HEK293 (cell line): ENCODE results near the gene ASB16.
A peak's percentile ranks its signal among the peaks of the same experiment; 100 is the strongest.

Source experiments
- FEZF1 ChIP-seq: fragments of 450-650 bp; formaldehyde crosslinking; IDR thresholded peaks from 2 replicates; pipeline ENCODE4 v1.5.1; 2016; ENCODE audit warnings: missing biosample characterization, missing genetic modification characterization
- GLI2 ChIP-seq: fragments of 450-650 bp; formaldehyde crosslinking; IDR thresholded peaks from 2 replicates; pipeline ENCODE4; 2017; ENCODE audit warnings: missing biosample characterization, missing genetic modification characterization, low read depth, borderline replicate concordance
- GLIS2 ChIP-seq: fragments of 450-650 bp; formaldehyde crosslinking; IDR thresholded peaks from 2 replicates; pipeline ENCODE4 v1.5.1; 2016; ENCODE audit warnings: missing biosample characterization, missing genetic modification characterization
- IKZF3 ChIP-seq: fragments of 450-650 bp; IDR thresholded peaks from 2 replicates; pipeline ENCODE4 v1.5.0; 2018; ENCODE audit warnings: missing biosample characterization, mild to moderate bottlenecking, missing genetic modification characterization, moderate library complexity
- KLF10 ChIP-seq: fragments of 450-650 bp; IDR thresholded peaks from 2 replicates; pipeline ENCODE4 v1.5.1; 2018; ENCODE audit warnings: missing biosample characterization, mild to moderate bottlenecking, missing genetic modification characterization
- MZF1 ChIP-seq: fragments of 450-650 bp; formaldehyde crosslinking; IDR thresholded peaks from 2 replicates; pipeline ENCODE4 v1.5.1; 2017; ENCODE audit warnings: missing biosample characterization, missing genetic modification characterization, borderline replicate concordance
- RBAK ChIP-seq: fragments of 450-650 bp; formaldehyde crosslinking; IDR thresholded peaks from 2 replicates; pipeline ENCODE4 v1.5.1; 2016; ENCODE audit warnings: missing biosample characterization, missing genetic modification characterization
- SETDB1 ChIP-seq: IDR thresholded peaks from one replicate; pipeline ENCODE4 v1.6.1; 2017; ENCODE audit warnings: mild to moderate bottlenecking, low read length, moderate library complexity, mixed read lengths; ENCODE audit not compliant: insufficient read length
- ZBTB17 ChIP-seq: fragments of 450-650 bp; formaldehyde crosslinking; IDR thresholded peaks from 2 replicates; pipeline ENCODE4 v1.5.1; 2016; ENCODE audit warnings: missing biosample characterization, missing genetic modification characterization
- ZBTB20 ChIP-seq: fragments of 450-650 bp; formaldehyde crosslinking; IDR thresholded peaks from 2 replicates; pipeline ENCODE4 v1.5.1; 2016; ENCODE audit warnings: missing biosample characterization, missing genetic modification characterization
- ZBTB8A ChIP-seq: fragments of 450-650 bp; formaldehyde crosslinking; IDR thresholded peaks from 2 replicates; pipeline ENCODE4 v1.5.1; 2016; ENCODE audit warnings: missing biosample characterization, missing genetic modification characterization
- ZFHX2 ChIP-seq: fragments of 450-650 bp; formaldehyde crosslinking; conservative IDR thresholded peaks from 2 replicates; pipeline ENCODE4 v1.5.1; 2016; ENCODE audit warnings: missing biosample characterization, missing genetic modification characterization
- ZNF24 ChIP-seq: fragments of 450-650 bp; formaldehyde crosslinking; IDR thresholded peaks from 2 replicates; pipeline ENCODE4 v1.5.1; 2016; ENCODE audit warnings: missing biosample characterization, missing genetic modification characterization
- ZNF280C ChIP-seq: fragments of 450-650 bp; formaldehyde crosslinking; IDR thresholded peaks from 2 replicates; pipeline ENCODE4 v1.5.1; 2016; ENCODE audit warnings: missing biosample characterization, missing genetic modification characterization
- ZNF473 ChIP-seq: fragments of 450-650 bp; formaldehyde crosslinking; IDR thresholded peaks from 2 replicates; pipeline ENCODE4 v1.5.1; 2017; ENCODE audit warnings: missing biosample characterization, missing genetic modification characterization
- ZNF544 ChIP-seq: fragments of 450-650 bp; formaldehyde crosslinking; IDR thresholded peaks from 2 replicates; pipeline ENCODE4 v1.5.0; 2017; ENCODE audit warnings: missing biosample characterization, missing genetic modification characterization
- ZNF561 ChIP-seq: fragments of 450-650 bp; IDR thresholded peaks from 2 replicates; pipeline ENCODE4 v1.5.1; 2018; ENCODE audit warnings: missing biosample characterization, missing genetic modification characterization, borderline replicate concordance
- ZNF610 ChIP-seq: fragments of 450-650 bp; formaldehyde crosslinking; IDR thresholded peaks from 2 replicates; pipeline ENCODE4 v1.5.1; 2016; ENCODE audit warnings: missing biosample characterization, missing genetic modification characterization, borderline replicate concordance
- ZNF621 ChIP-seq: fragments of 450-650 bp; formaldehyde crosslinking; IDR thresholded peaks from 2 replicates; pipeline ENCODE4 v1.5.1; 2017; ENCODE audit warnings: missing biosample characterization, missing genetic modification characterization
- ZNF626 ChIP-seq: fragments of 450-650 bp; sonication (Bioruptor Pico); formaldehyde crosslinking; IDR thresholded peaks from 2 replicates; pipeline ENCODE4 v1.5.1; 2018; ENCODE audit warnings: missing biosample characterization, missing genetic modification characterization, inconsistent platforms
- ZNF654 ChIP-seq: fragments of 450-650 bp; formaldehyde crosslinking; IDR thresholded peaks from 2 replicates; pipeline ENCODE4 v1.5.1; 2016; ENCODE audit warnings: low read depth, missing biosample characterization, missing genetic modification characterization
- ZNF660 ChIP-seq: fragments of 450-650 bp; IDR thresholded peaks from 2 replicates; pipeline ENCODE4 v1.5.1; 2018; ENCODE audit warnings: missing biosample characterization, mild to moderate bottlenecking, missing genetic modification characterization
- ZNF701 ChIP-seq: fragments of 450-650 bp; formaldehyde crosslinking; IDR thresholded peaks from 2 replicates; pipeline ENCODE4 v1.5.1; 2016; ENCODE audit warnings: missing biosample characterization, missing genetic modification characterization
- ZNF785 ChIP-seq: fragments of 450-650 bp; formaldehyde crosslinking; IDR thresholded peaks from 2 replicates; pipeline ENCODE4 v1.5.1; 2016; ENCODE audit warnings: missing biosample characterization, missing genetic modification characterization
- ZSCAN30 ChIP-seq: fragments of 450-650 bp; IDR thresholded peaks from 2 replicates; pipeline ENCODE4 v1.5.1; 2018; ENCODE audit warnings: missing biosample characterization, mild to moderate bottlenecking, missing genetic modification characterization, moderate library complexity
- TF ChIP-seq, protein P1 (sequence below): fragments of 450-650 bp; formaldehyde crosslinking; IDR thresholded peaks from 2 replicates; pipeline ENCODE4 v1.5.1; 2016; ENCODE audit warnings: missing biosample characterization, missing genetic modification characterization
- TF ChIP-seq, protein P2 (sequence below): fragments of 450-650 bp; formaldehyde crosslinking; IDR thresholded peaks from 2 replicates; pipeline ENCODE4 v1.5.1; 2016; ENCODE audit warnings: missing biosample characterization, missing genetic modification characterization
- TF ChIP-seq, protein P3 (sequence below): fragments of 450-650 bp; formaldehyde crosslinking; IDR thresholded peaks from 2 replicates; pipeline ENCODE4 v1.5.1; 2016; ENCODE audit warnings: missing biosample characterization, missing genetic modification characterization
- TF ChIP-seq, protein P4 (sequence below): fragments of 450-650 bp; formaldehyde crosslinking; IDR thresholded peaks from 2 replicates; pipeline ENCODE4 v1.5.1; 2016; ENCODE audit warnings: missing biosample characterization, missing genetic modification characterization, low read depth

The ASB16 gene

GRCh38 chr17:44123356-44124117 is 47.0 kb upstream of the ASB16 start, which contains the start of gene HDAC5 (continued):
- no peak for TF ChIP-seq ZNF701 (tag by site-specific recombination)
- TF ChIP-seq ZNF626, result no peak
- peak; percentile 50 for TF ChIP-seq KLF10
- TF ChIP-seq, protein P1, sequence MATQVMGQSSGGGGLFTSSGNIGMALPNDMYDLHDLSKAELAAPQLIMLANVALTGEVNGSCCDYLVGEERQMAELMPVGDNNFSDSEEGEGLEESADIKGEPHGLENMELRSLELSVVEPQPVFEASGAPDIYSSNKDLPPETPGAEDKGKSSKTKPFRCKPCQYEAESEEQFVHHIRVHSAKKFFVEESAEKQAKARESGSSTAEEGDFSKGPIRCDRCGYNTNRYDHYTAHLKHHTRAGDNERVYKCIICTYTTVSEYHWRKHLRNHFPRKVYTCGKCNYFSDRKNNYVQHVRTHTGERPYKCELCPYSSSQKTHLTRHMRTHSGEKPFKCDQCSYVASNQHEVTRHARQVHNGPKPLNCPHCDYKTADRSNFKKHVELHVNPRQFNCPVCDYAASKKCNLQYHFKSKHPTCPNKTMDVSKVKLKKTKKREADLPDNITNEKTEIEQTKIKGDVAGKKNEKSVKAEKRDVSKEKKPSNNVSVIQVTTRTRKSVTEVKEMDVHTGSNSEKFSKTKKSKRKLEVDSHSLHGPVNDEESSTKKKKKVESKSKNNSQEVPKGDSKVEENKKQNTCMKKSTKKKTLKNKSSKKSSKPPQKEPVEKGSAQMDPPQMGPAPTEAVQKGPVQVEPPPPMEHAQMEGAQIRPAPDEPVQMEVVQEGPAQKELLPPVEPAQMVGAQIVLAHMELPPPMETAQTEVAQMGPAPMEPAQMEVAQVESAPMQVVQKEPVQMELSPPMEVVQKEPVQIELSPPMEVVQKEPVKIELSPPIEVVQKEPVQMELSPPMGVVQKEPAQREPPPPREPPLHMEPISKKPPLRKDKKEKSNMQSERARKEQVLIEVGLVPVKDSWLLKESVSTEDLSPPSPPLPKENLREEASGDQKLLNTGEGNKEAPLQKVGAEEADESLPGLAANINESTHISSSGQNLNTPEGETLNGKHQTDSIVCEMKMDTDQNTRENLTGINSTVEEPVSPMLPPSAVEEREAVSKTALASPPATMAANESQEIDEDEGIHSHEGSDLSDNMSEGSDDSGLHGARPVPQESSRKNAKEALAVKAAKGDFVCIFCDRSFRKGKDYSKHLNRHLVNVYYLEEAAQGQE (tag by site-specific recombination), result no peak
- TF ChIP-seq, protein P2, sequence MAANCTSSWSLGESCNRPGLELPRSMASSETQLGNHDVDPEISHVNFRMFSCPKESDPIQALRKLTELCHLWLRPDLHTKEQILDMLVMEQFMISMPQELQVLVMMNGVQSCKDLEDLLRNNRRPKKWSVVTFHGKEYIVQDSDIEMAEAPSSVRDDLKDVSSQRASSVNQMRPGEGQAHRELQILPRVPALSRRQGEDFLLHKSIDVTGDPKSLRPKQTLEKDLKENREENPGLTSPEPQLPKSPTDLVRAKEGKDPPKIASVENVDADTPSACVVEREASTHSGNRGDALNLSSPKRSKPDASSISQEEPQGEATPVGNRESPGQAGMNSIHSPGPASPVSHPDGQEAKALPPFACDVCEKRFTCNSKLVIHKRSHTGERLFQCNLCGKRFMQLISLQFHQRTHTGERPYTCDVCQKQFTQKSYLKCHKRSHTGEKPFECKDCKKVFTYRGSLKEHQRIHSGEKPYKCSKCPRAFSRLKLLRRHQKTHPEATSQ (tag by site-specific recombination), result no peak
- TF ChIP-seq ZNF280C (tag by site-specific recombination), result no peak
- no peak for TF ChIP-seq ZNF654 (tag by site-specific recombination)
- TF ChIP-seq ZSCAN30 (tag by site-specific recombination), result peak; percentile 61
- peak; percentile 91 for TF ChIP-seq GLIS2 (tag by site-specific recombination)
- no peak for TF ChIP-seq ZNF473 (tag by site-specific recombination)
- TF ChIP-seq FEZF1, result no peak
- TF ChIP-seq ZNF544 (tag by site-specific recombination), result no peak
- TF ChIP-seq MZF1 (tag by site-specific recombination), result peak; percentile 93; the same call in 1 of the 2 replicates
- TF ChIP-seq ZNF610 (tag by site-specific recombination), result 0 out of 2 replicates have a peak, but pooled peaks have one; percentile 33
- TF ChIP-seq GLI2 (tag by site-specific recombination), result no peak
- TF ChIP-seq ZNF660, result no peak
- no peak for TF ChIP-seq RBAK (tag by site-specific recombination)
- peak; percentile 87 for TF ChIP-seq ZBTB20
- TF ChIP-seq ZNF785 (tag by site-specific recombination), result no peak
- TF ChIP-seq, protein P3, sequence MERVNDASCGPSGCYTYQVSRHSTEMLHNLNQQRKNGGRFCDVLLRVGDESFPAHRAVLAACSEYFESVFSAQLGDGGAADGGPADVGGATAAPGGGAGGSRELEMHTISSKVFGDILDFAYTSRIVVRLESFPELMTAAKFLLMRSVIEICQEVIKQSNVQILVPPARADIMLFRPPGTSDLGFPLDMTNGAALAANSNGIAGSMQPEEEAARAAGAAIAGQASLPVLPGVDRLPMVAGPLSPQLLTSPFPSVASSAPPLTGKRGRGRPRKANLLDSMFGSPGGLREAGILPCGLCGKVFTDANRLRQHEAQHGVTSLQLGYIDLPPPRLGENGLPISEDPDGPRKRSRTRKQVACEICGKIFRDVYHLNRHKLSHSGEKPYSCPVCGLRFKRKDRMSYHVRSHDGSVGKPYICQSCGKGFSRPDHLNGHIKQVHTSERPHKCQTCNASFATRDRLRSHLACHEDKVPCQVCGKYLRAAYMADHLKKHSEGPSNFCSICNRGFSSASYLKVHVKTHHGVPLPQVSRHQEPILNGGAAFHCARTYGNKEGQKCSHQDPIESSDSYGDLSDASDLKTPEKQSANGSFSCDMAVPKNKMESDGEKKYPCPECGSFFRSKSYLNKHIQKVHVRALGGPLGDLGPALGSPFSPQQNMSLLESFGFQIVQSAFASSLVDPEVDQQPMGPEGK (tag by site-specific recombination), result peak; percentile 92
- TF ChIP-seq, protein P4, sequence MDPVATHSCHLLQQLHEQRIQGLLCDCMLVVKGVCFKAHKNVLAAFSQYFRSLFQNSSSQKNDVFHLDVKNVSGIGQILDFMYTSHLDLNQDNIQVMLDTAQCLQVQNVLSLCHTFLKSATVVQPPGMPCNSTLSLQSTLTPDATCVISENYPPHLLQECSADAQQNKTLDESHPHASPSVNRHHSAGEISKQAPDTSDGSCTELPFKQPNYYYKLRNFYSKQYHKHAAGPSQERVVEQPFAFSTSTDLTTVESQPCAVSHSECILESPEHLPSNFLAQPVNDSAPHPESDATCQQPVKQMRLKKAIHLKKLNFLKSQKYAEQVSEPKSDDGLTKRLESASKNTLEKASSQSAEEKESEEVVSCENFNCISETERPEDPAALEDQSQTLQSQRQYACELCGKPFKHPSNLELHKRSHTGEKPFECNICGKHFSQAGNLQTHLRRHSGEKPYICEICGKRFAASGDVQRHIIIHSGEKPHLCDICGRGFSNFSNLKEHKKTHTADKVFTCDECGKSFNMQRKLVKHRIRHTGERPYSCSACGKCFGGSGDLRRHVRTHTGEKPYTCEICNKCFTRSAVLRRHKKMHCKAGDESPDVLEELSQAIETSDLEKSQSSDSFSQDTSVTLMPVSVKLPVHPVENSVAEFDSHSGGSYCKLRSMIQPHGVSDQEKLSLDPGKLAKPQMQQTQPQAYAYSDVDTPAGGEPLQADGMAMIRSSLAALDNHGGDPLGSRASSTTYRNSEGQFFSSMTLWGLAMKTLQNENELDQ, result no peak
- 0 out of 2 replicates have a peak, but pooled peaks have one; percentile 50 for TF ChIP-seq ZNF561 (tag by site-specific recombination)
- TF ChIP-seq ZBTB17 (tag by site-specific recombination), result peak; percentile 99
- peak; percentile 60; the same call in 1 of the 2 replicates for TF ChIP-seq ZNF24 (tag by site-specific recombination)
- no peak for TF ChIP-seq ZFHX2 (tag by site-specific recombination)
- no peak for TF ChIP-seq ZNF621 (tag by site-specific recombination)
- peak; percentile 88 for TF ChIP-seq IKZF3 (tag by site-specific recombination)
- TF ChIP-seq SETDB1, result no peak
- peak; percentile 63 for TF ChIP-seq ZBTB8A (tag by site-specific recombination)
